Measurements from ENCODE around the gene CCL19. TPM values are rescaled to one million over a fixed set of nuclear protein-coding genes. Genes with fewer than 3 reads are reported as not detected.

The CCL19 gene
- total RNA-seq, 1 experiment from 2014 or later = not detected

GRCh38 chr9:34701023-34701768, 10.1 kb upstream of the CCL19 start:
- BruUV-seq (replicated peaks) = no TSS peak
- Histone ChIP-seq H2AFZ (ENCODE audit: low read length) (peak overlapping the region; percentile 96), H3F3A (ENCODE audit: low read length, unreplicated experiment) (no peaks in the 10 kb centered on the region), H3K27ac (ENCODE audit: low read length) (no peak overlapping the region), H3K27me3 (ENCODE audit: low read length) (no peaks in the 10 kb centered on the region; the same call in 1 of the 2 replicates), H3K9me3 (ENCODE audit: low read length) (no peaks in the 10 kb centered on the region), H4K20me1 (ENCODE audit: low read length) (no peaks in the 10 kb centered on the region), H3K9ac (ENCODE audit: low read length) (no peak overlapping the region), H3K9me2 (replicated peaks; ENCODE audit: low read length) (no peaks in the 10 kb centered on the region), H3K4me3 (ENCODE audit: low read length) (peak overlapping the region; percentile 65), H3K79me2 (ENCODE audit: low read length) (no peaks in the 10 kb centered on the region), H3K36me3 (ENCODE audit: low read depth, low read length) (no peaks in the 10 kb centered on the region), H3K4me2 (ENCODE audit: low read length) (peak overlapping the region; percentile 85), H3K4me1 (ENCODE audit: insufficient read depth, low read length) (no peaks in the 10 kb centered on the region)
- ChIA-PET CTCF (no interaction called here), POLR2A (ENCODE audit: unreplicated experiment) (no interaction called here)
- DNase-seq = peak; percentile 48
- peak; percentile 81 for ATAC-seq
- no peak for TF ChIP-seq EZH2phosphoT487 (IDR thresholded peaks at IDR 0.05; ENCODE audit: borderline replicate concordance, low read length)
- no peak for TF ChIP-seq EZH2 (IDR thresholded peaks at IDR 0.05; ENCODE audit: low read length, unreplicated experiment)
- TF ChIP-seq, protein P1, sequence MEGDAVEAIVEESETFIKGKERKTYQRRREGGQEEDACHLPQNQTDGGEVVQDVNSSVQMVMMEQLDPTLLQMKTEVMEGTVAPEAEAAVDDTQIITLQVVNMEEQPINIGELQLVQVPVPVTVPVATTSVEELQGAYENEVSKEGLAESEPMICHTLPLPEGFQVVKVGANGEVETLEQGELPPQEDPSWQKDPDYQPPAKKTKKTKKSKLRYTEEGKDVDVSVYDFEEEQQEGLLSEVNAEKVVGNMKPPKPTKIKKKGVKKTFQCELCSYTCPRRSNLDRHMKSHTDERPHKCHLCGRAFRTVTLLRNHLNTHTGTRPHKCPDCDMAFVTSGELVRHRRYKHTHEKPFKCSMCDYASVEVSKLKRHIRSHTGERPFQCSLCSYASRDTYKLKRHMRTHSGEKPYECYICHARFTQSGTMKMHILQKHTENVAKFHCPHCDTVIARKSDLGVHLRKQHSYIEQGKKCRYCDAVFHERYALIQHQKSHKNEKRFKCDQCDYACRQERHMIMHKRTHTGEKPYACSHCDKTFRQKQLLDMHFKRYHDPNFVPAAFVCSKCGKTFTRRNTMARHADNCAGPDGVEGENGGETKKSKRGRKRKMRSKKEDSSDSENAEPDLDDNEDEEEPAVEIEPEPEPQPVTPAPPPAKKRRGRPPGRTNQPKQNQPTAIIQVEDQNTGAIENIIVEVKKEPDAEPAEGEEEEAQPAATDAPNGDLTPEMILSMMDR (conservative IDR thresholded peaks at IDR 0.05; ENCODE audit: low read depth, low read length) = peak; percentile 78
- intact Hi-C loops (cut with micrococcal nuclease) = loop anchor here (5.0 kb wide), 1 partner anchor 46 kb away; no protein-coding TSS in a partner anchor

GRCh38 chr9:34694811-34695210, 3.7 kb upstream of the CCL19 start:
- Histone ChIP-seq H3K79me2 (ENCODE audit: low read length) (no peaks in the 10 kb centered on the region), H3K27ac (ENCODE audit: low read length) (no peak overlapping the region), H3K36me3 (ENCODE audit: low read depth, low read length) (no peaks in the 10 kb centered on the region), H4K20me1 (ENCODE audit: low read length) (no peaks in the 10 kb centered on the region), H2AFZ (ENCODE audit: low read length) (no peak overlapping the region), H3K4me2 (ENCODE audit: low read length) (no peak overlapping the region), H3K9me2 (replicated peaks; ENCODE audit: low read length) (no peaks in the 10 kb centered on the region), H3K9me3 (ENCODE audit: low read length) (no peaks in the 10 kb centered on the region), H3K27me3 (ENCODE audit: low read length) (no peaks in the 10 kb centered on the region; the same call in 1 of the 2 replicates), H3F3A (ENCODE audit: low read length, unreplicated experiment) (no peaks in the 10 kb centered on the region), H3K4me1 (ENCODE audit: insufficient read depth, low read length) (no peaks in the 10 kb centered on the region), H3K4me3 (ENCODE audit: low read length) (no peak overlapping the region), H3K9ac (ENCODE audit: low read length) (no peak overlapping the region)
- POLR2A ChIA-PET (ENCODE audit: unreplicated experiment) = no interaction called here
- CTCF ChIA-PET = no interaction called here
- TF ChIP-seq EZH2phosphoT487 (IDR thresholded peaks at IDR 0.05; ENCODE audit: borderline replicate concordance, low read length) (no peak), EZH2 (IDR thresholded peaks at IDR 0.05; ENCODE audit: low read length, unreplicated experiment) (no peak)
- no TSS peak for BruUV-seq (replicated peaks)
- intact Hi-C loops (cut with micrococcal nuclease) = no loop called here
- no peak for DNase-seq
- no peak for ATAC-seq

GRCh38 chr9:34693560-34693959, 2.5 kb upstream of the CCL19 start:
- DNase-seq (no peak), ATAC-seq (no peak)
- H3K4me1 ChIP-seq (ENCODE audit: insufficient read depth, low read length) = no peaks in the 10 kb centered on the region
- no peaks in the 10 kb centered on the region for H3F3A ChIP-seq (ENCODE audit: low read length, unreplicated experiment)
- H3K9ac ChIP-seq (ENCODE audit: low read length) = no peak overlapping the region
- no peaks in the 10 kb centered on the region for H3K79me2 ChIP-seq (ENCODE audit: low read length)
- H3K27ac ChIP-seq (ENCODE audit: low read length) = no peak overlapping the region
- no peaks in the 10 kb centered on the region for H4K20me1 ChIP-seq (ENCODE audit: low read length)
- no peak for TF ChIP-seq EZH2phosphoT487 (IDR thresholded peaks at IDR 0.05; ENCODE audit: borderline replicate concordance, low read length)
- TF ChIP-seq, protein P1 (conservative IDR thresholded peaks at IDR 0.05; ENCODE audit: low read depth, low read length) = no peak
- TF ChIP-seq EZH2 (IDR thresholded peaks at IDR 0.05; ENCODE audit: low read length, unreplicated experiment) = no peak
- no peak overlapping the region for H3K4me2 ChIP-seq (ENCODE audit: low read length)
- no peaks in the 10 kb centered on the region for H3K9me3 ChIP-seq (ENCODE audit: low read length)
- H3K27me3 ChIP-seq (ENCODE audit: low read length) = no peaks in the 10 kb centered on the region; the same call in 1 of the 2 replicates
- H3K36me3 ChIP-seq (ENCODE audit: low read depth, low read length) = no peaks in the 10 kb centered on the region
- no peaks in the 10 kb centered on the region for H3K9me2 ChIP-seq (replicated peaks; ENCODE audit: low read length)
- CTCF ChIA-PET = no interaction called here
- no peak overlapping the region for H2AFZ ChIP-seq (ENCODE audit: low read length)
- intact Hi-C loops (cut with micrococcal nuclease) = no loop called here
- no TSS peak for BruUV-seq (replicated peaks)
- POLR2A ChIA-PET (ENCODE audit: unreplicated experiment) = no interaction called here
- no peak overlapping the region for H3K4me3 ChIP-seq (ENCODE audit: low read length)
